ENCODE measurements around the gene XPNPEP1. TPM values are rescaled to one million over a fixed set of nuclear protein-coding genes. Genes with fewer than 3 reads are reported as not detected.

XPNPEP1 gene
- total and polyA plus RNA-seq, 8 donors, result 34.1 to 112 (median 72.8) TPM

DNA sequence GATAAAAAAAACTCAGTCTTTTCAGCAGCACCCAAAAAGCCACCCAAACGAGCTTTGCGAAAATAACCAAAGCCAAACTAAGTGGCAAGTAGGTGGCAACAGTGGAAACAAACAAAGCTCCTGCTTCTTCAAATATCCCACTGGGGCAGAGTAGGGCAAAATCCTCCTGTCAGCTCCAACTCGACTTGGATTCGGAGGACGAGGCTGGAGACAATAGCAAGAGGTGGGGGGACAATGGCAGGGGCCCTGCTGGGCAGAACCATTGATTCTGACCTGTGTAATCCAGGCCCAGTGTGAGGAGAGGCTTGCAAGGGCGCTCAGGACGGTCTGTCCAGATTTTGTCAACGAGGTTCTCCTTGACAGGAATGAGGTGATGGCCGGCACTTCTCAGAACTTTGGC, 35.5 kb downstream of the XPNPEP1 start:
- 73 to 79% methylated on average over 9 of the region's 9 CpGs for WGBS, 2 donors
- H3K27ac ChIP-seq, result no peak overlapping the region
- no peak overlapping the region for H3K4me3 ChIP-seq
- TF ChIP-seq, protein P1, sequence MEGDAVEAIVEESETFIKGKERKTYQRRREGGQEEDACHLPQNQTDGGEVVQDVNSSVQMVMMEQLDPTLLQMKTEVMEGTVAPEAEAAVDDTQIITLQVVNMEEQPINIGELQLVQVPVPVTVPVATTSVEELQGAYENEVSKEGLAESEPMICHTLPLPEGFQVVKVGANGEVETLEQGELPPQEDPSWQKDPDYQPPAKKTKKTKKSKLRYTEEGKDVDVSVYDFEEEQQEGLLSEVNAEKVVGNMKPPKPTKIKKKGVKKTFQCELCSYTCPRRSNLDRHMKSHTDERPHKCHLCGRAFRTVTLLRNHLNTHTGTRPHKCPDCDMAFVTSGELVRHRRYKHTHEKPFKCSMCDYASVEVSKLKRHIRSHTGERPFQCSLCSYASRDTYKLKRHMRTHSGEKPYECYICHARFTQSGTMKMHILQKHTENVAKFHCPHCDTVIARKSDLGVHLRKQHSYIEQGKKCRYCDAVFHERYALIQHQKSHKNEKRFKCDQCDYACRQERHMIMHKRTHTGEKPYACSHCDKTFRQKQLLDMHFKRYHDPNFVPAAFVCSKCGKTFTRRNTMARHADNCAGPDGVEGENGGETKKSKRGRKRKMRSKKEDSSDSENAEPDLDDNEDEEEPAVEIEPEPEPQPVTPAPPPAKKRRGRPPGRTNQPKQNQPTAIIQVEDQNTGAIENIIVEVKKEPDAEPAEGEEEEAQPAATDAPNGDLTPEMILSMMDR (IDR thresholded peaks at IDR 0.05), result no peak
- H3K27me3 ChIP-seq, result no peaks in the 10 kb centered on the region
- H3K36me3 ChIP-seq, result peaks cover 0 to 44% (median 10%) of the 10 kb centered on the region in 3 donors
- no peak for DNase-seq
- no peak for FAIRE-seq
- ATAC-seq, result no peak
- peaks cover 8 to 20% (median 13%) of the 10 kb centered on the region in 3 donors for H3K4me1 ChIP-seq
- H3K9me3 ChIP-seq, result no peaks in the 10 kb centered on the region
- intact Hi-C loops (cut with DNase I), result loop anchor here in 1 of 3 donors (10.0 kb wide), 2 partner anchors 237 to 397 kb away; no protein-coding TSS in a partner anchor

GRCh38 chr10:109887243-109887642, 36.1 kb downstream of the XPNPEP1 start:
- no peaks in the 10 kb centered on the region for H3K9me3 ChIP-seq
- peaks cover 0 to 50% (median 12%) of the 10 kb centered on the region in 3 donors for H3K36me3 ChIP-seq
- no peak for ATAC-seq
- H3K27me3 ChIP-seq, result no peaks in the 10 kb centered on the region
- peaks cover 3 to 15% (median 7%) of the 10 kb centered on the region in 3 donors for H3K4me1 ChIP-seq
- 87 to 93% methylated on average over 5 of the region's 5 CpGs for WGBS, 2 donors
- intact Hi-C loops (cut with DNase I), result loop anchor here in 1 of 3 donors (10.0 kb wide), 2 partner anchors 238 to 398 kb away; no protein-coding TSS in a partner anchor
- H3K4me3 ChIP-seq, result no peak overlapping the region
- TF ChIP-seq, protein P1 (IDR thresholded peaks at IDR 0.05), result no peak
- H3K27ac ChIP-seq, result no peak overlapping the region
- DNase-seq, result no peak
- FAIRE-seq, result no peak

DNA sequence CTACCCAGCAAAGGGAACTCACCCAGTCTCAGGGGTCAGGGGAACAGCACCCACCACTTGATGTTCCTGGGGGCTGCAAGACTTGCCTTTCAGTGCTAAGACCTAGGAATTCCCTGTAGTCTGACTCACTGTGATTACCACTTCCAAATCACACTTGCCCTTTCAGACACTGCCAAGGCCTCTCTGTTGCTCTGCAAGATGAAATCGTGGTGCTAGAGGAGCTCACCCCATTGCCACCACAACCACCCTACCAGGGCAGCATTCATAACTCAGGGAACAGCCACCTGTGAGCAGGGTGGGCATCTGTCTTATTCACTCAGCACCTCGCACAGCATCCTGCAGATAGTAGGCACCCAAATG, 36.5 kb downstream of the XPNPEP1 start:
- Histone ChIP-seq H3K4me3 (no peak overlapping the region), H3K4me1 (peaks cover 0 to 11% (median 4%) of the 10 kb centered on the region in 3 donors), H3K27ac (no peak overlapping the region), H3K9me3 (no peaks in the 10 kb centered on the region), H3K36me3 (peaks cover 0 to 55% (median 17%) of the 10 kb centered on the region in 3 donors), H3K27me3 (no peaks in the 10 kb centered on the region)
- no peak for DNase-seq
- no peak for ATAC-seq
- 71 to 74% methylated on average over 2 of the region's 2 CpGs for WGBS, 2 donors
- FAIRE-seq, result no peak
- intact Hi-C loops (cut with DNase I), result loop anchor here in 1 of 3 donors (10.0 kb wide), 2 partner anchors 238 to 398 kb away; no protein-coding TSS in a partner anchor
- TF ChIP-seq, protein P1 (IDR thresholded peaks at IDR 0.05), result no peak

GRCh38 chr10:109886037-109886780, 37.1 kb downstream of the XPNPEP1 start:
- H3K4me3 ChIP-seq, result no peak overlapping the region
- no peak overlapping the region for H3K27ac ChIP-seq
- ATAC-seq, result no peak
- DNase-seq, result no peak
- H3K4me1 ChIP-seq, result peaks cover 0 to 11% (median 4%) of the 10 kb centered on the region in 3 donors
- intact Hi-C loops (cut with DNase I), result loop anchor here in 1 of 3 donors (10.0 kb wide), 2 partner anchors 239 to 399 kb away; no protein-coding TSS in a partner anchor
- 86% methylated on average over 10 of the region's 10 CpGs for WGBS, 2 donors
- H3K36me3 ChIP-seq, result peaks cover 0 to 57% (median 23%) of the 10 kb centered on the region in 3 donors
- H3K9me3 ChIP-seq, result no peaks in the 10 kb centered on the region
- TF ChIP-seq, protein P1 (IDR thresholded peaks at IDR 0.05), result no peak
- no peaks in the 10 kb centered on the region for H3K27me3 ChIP-seq
- FAIRE-seq, result no peak
